AG08395 (cell line): ENCODE measurements around the gene COL6A2.
A peak's percentile ranks its signal among the peaks of the same experiment; 100 is the strongest.
"Not testable (repeated sequence)": the region's sequence is repeated elsewhere in the genome, so short reads cannot be mapped to it uniquely, and the experiment has no call there.

Experiments used
- DNase-seq: peaks from one replicate; pipeline ENCODE4 v3.0.0; 2012; ENCODE audit warnings: mixed read lengths, low spot score

The COL6A2 gene

DNA sequence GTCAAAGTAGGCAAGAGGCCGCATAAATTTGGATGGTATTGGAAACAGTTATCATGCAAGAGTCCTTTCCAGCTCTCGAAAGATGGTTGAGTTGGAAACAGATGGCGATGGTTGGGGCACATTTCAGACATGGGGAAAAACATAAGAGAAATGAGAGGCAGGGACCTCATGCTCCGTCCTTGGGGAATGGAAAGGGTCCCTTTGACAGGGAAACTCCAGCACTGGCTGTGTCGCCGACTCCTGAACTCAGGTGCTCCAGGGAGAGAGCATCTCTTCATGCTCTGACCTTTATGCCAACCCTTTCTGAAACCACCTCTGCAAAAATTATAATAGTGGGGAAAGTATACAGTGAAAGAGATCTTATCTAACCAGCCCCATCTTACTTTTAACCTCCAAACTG lies 36.8 kb upstream of the COL6A2 start:
- DNase-seq, result no peak

DNA sequence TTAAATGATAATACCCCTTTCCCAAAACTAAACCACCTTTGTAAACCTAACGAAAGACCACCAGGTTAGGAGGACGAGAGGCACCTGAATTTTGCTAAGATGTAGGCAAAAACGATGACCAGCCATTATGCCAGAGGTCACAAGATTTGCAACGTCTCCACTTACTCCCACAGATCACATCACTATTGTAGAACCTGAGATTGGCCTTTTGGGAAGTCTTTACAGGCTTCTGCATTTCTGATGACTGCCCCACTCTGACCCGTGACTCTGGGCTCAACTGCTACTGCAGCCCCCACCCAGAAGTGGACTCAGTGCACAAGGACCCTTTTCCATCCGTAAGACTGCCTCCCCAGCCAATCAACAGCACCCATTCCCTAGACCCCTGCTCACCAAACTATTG lies 36.4 kb upstream of the COL6A2 start:
- no peak for DNase-seq

DNA sequence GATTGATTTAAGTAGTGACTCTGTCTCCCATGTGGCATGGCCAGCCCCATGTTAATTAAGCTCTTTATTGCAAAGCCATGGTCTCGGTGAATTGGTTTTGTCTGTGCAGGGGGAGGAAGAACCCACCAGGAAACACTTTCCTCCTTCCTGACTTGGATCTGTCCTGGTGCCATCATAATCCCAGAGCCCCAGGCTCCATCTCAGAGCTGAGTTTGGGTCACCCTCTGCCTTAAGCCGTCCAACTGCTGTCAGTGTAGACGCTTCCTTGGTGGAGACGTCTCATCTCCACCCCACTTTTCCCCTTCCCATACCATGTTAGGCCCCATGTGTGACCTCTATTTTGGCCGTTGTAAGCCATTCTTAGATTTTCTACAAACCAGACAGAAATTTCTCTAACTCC lies 36.0 kb upstream of the COL6A2 start:
- no peak for DNase-seq

DNA sequence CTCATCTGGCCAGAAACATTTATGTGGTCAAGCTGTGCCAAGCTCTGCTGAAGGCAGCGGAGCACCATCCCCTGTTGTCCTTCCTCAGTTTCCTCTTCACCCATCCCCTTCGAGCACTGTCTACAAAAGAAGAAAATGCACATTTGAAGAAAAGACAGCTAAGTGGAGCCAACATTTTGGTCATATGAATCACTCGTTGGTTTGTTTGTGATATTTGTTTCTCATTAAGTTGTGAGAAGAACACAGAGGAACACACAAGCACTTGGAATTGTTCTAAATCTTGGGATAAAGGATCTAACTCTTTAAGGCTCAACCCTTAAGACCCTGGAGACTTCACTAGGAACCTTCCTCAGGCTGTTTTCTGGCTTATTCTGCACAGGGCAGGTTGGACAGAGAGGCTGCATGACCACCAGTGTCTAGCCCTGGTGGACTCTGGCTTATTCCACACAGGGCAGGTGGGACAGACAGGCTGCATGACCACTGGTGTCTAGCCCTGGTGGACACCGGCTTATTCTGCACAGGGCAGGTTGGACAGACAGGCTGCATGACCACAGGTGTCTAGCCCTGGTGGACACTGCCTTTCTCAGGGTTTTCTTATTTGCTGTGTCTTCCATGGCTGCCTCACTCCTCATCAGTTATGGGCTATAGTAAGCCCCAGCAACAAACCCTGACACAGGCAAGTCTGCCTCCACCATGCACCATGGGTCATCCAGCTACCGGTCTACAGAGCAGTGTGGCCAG lies 35.3 kb upstream of the COL6A2 start:
- DNase-seq, result peak; percentile 36

DNA sequence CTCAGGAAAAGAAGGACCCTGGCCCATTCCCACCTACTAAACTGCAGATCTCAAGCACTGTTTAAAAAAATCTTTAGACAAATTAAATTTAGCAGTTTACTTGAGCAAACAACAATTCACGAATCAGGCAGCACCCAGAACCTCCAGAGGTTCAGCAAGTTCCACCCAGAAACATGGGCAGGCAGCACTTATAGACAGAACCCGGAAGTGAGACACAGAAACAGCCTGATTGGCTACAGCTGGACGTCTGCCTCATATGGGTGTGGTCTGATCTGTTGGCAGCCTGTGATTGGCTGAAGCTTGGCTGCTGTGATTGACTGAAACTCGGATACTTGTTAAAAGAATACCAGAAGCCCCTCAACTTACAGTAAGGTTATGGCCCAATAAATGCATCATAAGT lies 34.7 kb upstream of the COL6A2 start:
- no peak for DNase-seq

DNA sequence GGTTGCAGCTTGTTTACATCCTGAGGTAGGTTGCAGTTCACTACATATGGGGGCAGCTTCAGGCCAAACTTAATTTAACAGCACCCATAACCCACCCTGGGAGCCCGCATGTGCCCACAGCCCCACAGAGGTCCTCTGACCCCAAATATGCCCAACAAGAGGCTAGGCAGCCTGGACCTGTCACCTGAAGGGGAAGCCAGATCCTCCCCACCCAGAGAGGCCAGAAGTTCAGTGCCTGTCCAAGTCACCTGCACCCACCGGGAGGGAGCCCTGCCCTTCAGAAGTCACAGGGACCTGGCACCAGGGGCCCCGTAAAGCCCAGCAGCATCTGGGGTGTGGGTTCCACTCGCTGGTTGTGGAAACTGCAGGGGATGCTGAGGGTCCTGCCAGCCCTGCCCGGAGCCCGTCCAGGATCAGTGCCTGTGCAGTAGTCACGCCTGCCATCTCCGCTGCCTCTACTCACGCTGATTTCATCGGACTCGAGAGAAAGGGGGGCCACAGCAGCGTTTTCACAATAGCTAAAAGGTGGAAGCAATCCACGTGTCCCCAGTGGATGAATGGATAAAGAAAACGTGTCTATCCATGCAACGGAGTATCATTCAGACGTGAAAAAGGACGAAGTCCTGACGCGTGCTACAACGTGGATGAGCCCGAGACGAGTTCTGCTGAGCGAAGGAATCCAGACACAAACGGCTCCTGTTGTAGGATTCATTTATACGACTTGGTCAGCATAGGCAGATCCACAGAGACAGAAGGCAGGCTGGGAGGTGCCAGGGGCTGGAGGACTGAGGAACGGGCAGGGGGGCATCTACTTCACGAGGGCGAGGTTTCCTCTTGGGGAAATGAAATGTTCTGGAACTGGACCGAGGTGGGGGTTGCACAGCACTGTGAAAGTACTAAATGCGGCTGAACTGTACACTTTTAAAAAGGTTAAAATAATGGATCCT lies 33.9 kb upstream of the COL6A2 start:
- DNase-seq, result no peak

DNA sequence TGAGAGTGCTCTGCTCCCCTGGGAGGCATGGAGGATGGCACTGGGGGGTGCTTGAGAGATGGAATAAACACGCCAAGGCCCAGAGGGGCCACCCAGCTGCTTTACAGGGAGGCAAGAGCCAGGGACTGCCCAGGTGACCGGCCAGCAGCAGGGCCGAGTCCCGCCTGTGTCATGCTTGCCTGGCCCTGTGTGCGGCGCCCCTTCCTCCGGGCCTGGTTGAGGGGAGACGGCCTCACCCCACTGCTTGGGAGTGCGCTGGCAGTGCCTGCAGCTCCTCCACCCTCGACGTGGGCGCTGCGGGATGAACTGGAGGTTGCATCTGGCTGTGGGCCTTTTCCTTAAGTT lies 33.1 kb upstream of the COL6A2 start:
- no peak for DNase-seq

DNA sequence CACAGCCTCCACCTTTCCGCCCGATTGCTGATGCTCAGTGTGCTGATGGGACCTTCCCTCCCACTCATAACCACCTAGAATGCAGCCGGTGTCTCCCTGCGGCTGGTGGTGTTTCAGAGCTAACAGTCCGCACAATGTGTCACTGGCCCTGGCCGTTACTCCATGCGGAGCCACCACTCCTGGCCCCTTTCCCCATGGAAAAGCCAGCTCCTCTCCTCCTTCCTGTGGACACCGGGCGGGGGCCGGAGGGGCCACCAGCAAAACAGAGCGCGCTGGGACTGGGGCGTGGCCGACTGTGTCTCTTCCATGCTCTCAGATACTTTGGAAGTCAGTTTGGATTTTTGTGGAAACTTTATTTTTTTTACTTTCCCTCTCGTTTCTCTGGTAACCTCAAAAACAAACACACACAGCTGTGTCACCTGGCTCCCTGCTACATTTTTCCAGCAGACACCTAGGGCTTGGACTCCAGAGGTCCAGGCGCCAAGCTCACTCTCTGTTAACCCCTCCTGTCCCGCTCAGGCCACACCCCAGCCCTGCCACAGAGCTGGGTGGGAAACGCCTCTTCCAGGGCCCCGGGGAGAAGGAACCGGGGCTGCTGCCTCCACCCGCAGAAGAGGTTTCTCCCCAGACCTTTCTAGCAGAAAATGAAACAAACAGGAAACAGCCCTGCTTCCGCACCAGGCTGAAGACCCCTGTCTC lies 32.5 kb upstream of the COL6A2 start:
- peak; percentile 79 for DNase-seq

DNA sequence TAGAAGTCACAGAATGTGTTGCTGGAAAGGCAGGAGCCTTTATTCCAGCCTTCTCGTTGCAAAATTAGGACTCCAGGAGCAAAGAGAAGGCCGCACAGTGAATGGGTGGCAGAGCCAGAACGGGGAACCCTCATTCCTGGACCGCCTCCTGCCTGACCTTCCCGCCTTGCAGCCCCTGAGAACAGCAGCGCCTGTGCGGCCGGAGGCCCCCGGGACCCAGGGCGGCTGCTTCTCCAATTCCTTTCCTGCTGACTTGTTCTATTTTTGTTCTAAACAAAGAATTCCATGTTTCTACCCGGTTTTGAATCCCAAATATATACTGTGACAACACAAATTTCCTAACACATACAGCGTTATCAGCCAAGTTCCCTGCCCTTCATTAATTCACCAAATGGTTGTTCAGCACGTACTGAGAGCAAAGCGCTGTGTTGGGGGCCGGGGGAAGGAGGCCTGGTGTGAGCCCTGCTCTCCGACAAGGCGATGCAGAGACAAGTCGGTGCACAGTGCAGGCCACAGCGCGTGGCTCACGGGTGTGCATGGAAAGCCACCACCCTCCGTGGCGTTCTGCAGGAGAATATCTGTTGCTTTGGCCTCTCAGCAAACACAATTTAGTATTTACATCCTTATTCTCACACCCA lies 31.9 kb upstream of the COL6A2 start:
- no peak for DNase-seq

DNA sequence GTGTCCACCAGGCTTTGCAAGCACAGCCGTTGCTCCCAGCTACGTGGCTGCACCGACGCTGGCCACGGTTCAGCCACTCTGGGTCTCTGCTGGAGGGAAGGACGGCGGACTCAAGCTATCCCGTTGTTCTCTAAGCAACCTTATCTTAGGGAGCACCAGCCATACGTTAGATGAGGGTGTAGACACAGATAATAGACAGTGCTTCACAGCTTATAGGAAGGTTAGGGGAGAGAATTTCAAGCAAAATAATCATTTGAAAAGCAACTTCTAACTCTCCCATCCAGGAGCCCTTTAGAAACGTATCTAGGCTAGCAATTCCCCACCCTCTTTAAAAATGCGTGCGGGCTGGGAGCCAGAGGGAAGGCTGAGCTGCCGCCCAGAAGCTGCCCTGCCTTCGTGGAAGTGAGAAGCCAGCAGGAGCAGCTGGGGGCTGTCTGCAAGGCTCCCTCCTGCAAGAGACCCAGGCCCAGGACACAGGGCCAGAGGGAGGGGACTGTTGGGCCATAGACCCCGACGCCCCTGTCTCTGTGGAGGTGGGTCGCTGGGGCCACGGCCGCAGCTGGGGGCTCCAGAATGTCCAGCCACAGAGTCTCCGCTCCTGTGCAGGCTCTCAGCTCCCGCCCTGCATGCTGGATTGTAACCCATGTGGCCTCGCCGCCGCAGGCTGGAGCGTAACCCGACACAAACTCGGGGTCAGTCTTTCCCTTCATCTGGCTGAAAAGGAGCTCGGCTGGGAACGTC lies 31.2 kb upstream of the COL6A2 start:
- peak; percentile 63 for DNase-seq

DNA sequence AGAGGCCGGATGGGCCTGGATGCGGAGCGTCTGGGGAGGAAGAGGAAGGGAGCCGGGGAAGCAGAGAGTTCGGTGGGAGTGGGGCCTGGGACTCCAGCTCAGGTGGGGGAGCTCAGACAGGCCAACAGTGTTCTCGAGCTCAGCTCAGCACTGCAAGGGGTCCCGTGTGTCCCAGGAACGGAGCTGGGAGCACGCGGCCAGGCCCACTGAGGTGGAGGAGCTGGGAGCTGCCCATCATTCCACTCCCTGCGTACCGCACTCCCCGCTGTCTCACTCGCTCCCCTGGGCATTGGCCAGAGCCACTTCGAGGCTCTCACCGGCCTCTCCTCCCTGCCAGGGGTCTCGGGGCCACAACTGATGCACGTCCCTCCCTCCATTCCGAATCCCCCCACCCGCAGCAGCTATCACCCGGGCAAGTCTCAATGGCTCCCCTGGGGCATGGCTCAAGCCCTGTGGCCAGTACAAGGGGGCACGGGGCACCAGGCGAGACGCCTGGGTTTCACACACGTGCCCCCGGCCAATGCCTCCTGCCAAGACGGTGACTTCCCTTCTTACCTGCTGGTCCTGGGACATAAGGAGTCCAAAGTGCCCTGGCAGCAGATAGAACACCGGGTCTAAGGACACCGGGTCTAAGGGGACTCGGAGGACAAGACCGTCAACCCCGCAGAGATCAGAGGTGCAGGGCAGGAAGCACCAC lies 30.3 kb upstream of the COL6A2 start:
- no peak for DNase-seq

DNA sequence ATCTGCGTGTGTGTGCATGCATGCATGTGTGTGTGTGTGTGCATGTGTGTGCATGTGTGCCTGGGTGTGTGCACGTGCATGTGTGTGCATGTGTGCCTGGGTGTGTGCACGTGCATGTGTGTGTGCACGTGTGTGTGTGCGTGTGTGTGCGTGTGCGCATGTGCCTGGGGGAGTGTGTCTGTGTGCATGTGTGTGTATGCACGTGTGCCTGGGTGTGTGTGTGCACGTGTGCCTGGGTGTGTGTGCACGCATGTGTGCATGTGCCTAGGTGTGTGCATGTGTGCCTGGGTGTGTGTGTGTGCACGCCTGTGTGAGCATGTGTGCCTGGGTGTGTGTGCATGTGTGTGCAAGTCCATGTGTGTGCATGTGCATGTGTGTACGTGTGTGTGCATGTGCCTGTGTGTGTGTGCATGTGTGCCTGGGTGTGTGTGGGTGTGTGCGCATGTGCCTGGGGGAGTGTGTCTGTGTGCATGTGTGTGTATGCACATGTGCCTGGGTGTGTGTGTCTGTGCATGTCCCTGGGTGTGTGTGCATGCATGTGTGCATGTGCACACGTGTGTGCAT lies 29.3 kb upstream of the COL6A2 start:
- no peak for DNase-seq

DNA sequence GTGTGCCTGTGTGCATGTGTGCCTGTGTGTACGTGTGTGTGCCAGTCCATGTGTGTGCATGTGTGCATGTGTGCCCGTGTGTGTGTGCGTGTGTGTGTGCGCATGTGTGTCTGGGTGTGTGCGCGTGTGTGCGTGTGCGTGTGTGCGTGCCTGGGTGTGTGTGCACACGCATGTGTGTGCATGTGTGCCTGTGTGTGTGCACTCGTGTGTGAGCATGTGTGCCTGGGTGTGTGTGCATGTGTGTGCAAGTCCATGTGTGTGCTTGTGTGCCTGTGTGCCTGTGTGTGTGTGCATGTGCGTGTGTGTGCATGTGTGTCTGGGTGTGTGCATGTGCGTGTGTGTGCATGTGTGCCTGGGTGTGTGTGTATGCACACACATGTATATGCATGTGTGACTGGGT lies 28.7 kb upstream of the COL6A2 start:
- no peak for DNase-seq

DNA sequence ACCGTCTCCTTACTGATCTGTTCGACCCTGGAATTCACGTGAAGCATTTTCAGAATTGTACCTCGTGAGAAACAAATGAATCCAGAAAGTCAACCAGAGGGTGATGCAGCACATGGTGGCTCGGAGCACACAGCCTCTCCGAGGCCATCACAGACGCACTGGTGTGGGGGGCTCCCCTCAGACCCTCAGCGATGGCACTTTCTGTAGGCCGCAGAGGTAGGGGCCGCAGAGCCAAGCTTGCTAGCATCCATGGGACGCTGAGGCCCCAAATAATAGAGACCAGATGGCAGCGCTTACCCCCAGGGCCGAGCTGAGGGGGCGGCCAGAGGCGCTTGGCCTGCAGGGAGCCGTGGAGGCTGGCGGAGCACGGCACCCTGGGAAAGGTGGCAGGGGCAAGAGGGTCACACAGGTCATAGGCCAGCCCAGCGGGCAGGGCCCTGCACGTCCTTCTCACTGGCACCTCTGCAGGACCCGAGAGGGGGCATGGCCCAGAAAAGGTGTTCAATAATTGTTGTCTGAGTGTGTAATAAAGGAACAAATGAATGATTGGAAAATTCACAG lies 28.1 kb upstream of the COL6A2 start:
- DNase-seq, result no peak

DNA sequence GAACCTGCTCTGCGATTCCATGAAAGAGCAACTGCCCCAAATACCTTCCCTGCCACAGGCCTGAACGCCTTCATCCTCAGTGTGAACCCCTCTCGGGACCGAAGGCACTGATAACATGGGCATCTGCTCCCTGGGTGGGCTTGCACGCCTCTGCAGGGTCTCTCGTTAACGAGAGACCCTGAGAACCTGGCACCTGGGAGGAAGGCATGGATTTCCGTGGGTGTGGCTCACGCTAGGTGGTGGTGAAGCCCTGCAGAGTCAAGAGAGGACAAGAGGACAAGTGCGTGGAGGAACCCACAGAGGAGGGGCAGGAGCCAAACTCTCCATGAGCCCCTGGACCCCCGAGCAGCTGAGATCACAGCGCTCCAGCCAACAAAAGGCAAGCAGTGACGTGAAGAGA lies 26.8 kb upstream of the COL6A2 start:
- no peak for DNase-seq

DNA sequence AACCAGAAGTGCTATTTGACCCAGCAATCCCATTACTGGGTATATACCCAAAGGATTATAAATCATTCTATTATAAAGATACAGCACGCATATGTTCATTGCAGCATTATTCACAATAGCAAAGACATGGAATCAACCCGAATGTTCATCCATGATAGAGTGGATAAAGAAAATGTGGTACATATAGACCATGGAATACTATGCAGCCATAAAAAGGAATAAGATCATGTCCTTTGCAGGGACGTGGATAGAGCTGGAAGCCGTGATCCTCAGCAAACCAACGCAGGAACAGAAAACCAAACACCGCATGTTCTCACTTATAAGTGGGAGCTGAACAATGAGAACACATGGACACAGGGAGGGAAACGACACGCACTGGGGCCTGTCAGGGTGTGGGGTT lies 21.2 kb upstream of the COL6A2 start:
- not testable (repeated sequence) for DNase-seq

DNA sequence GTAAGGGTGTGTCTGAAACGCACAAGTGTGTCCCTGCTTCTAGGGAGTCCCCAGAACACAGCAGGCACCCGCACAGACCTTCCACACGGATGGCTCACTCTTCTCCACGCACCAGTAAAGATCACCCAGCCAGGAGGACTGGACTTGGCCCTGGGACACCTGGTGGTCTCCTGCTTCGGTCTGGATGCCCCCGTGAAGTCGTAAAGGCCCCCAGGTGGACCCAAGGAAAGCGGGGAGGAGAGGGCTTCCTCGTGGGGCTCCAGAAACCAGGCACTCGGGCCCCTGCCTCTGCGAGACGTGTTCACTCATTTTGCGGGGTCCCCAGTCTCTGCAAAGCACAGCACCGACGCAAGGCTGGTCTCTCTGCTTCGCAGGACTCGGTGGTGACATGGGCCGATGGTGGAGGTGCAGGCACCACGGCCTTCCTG lies 20.2 kb upstream of the COL6A2 start:
- no peak for DNase-seq

DNA sequence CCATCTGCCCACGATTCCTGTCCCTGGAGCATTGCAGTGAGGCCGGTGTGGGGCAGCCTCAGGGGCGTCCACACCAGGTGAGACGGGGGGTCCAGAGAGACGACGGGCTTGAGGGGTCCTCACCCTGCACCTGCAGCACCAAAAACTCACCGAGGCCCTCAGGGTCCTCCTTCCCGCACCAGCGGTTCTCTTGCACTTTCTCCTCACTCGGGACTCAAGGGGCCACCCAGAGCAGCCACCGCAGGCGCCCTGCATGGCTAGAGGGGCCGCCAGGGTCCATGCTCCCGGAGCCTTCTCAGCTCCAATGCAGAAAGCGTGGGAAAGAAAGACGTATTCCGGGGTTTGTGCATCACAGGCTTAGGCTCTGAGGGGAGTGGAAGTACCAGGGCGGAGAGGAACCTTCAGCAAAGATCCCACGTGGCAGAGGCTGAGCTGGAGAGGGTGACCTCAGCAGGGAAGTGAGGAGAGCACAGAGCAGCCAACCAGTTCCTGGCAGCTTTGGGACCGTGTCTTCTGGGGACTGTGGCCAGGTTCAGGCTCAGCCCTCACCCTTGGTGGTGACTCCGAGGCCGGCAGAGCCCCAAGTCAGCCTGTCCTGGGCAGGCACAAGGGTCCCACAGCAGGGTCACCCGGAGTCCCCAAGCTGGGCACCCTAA lies 19.5 kb upstream of the COL6A2 start:
- DNase-seq, result peak; percentile 80

DNA sequence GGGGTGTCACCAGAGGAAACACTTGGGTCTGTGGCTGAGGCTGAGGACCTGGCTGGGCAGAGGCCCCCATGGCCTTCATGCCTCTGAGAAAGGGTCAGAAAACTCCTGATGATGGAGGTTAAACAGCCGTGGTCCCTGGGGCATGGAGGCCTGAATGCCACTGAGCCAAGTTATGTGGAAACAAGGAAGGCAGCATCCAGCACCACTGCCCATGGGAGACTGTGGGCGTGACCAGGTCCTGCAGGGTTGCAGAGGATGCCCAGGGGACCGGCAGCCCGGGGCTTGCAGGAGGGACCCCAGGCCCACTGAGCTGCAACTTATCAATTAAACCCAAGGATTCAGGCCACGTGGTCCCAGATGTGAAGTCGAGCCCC lies 18.9 kb upstream of the COL6A2 start:
- DNase-seq, result peak; percentile 27
